ENCODE measurements around the gene UGT1A8. TPM values are rescaled to one million over a fixed set of nuclear protein-coding genes. Genes with fewer than 3 reads are reported as not detected.

UGT1A8 gene
- total and polyA plus RNA-seq, 2 donors (not counting 1 experiment from before 2014, with no cell fraction given), result not detected

DNA sequence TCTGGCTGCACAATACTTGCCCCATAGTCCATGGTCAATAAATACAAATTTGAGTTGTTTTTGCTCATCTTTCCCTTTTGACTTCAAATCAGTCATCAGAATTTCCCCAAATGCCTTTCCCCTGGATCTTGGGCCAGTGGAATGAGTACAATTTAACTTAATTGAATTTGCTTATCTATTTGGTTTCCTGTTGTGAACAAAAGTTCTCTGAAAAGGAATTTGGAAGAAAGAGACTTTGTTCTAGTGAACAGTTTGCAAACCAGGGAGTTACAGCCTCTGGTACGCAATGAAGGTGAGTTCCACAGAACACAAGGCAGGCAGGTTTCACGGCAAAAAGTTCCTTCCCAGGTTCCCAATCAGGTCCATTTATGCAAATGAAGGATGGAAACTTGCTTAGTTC lies 141.4 kb downstream of the UGT1A8 start:
- H3K79me2 ChIP-seq (ENCODE audit: control insufficient read depth, insufficient read depth, low read length), result no peaks in the 10 kb centered on the region
- H3K27me3 ChIP-seq (ENCODE audit: control insufficient read depth, insufficient read depth, low read length), result no peaks in the 10 kb centered on the region
- H4K20me1 ChIP-seq (ENCODE audit: control insufficient read depth, extremely low read depth, insufficient read depth, low read length), result no peaks in the 10 kb centered on the region
- H3K36me3 ChIP-seq (ENCODE audit: control insufficient read depth, insufficient read depth, low read length), result no peaks in the 10 kb centered on the region
- H3K4me3 ChIP-seq (replicated peaks in 1 of 4; ENCODE audit: control extremely low read depth in 1 of 4, insufficient read depth in 1 of 4, low read depth in 3 of 4, low read length in 4 of 4), result no peak overlapping the region
- TF ChIP-seq EZH2 (IDR thresholded peaks at IDR 0.05; ENCODE audit: low read length, missing control alignments), result no peak
- TF ChIP-seq, protein P1, sequence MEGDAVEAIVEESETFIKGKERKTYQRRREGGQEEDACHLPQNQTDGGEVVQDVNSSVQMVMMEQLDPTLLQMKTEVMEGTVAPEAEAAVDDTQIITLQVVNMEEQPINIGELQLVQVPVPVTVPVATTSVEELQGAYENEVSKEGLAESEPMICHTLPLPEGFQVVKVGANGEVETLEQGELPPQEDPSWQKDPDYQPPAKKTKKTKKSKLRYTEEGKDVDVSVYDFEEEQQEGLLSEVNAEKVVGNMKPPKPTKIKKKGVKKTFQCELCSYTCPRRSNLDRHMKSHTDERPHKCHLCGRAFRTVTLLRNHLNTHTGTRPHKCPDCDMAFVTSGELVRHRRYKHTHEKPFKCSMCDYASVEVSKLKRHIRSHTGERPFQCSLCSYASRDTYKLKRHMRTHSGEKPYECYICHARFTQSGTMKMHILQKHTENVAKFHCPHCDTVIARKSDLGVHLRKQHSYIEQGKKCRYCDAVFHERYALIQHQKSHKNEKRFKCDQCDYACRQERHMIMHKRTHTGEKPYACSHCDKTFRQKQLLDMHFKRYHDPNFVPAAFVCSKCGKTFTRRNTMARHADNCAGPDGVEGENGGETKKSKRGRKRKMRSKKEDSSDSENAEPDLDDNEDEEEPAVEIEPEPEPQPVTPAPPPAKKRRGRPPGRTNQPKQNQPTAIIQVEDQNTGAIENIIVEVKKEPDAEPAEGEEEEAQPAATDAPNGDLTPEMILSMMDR (conservative IDR thresholded peaks at IDR 0.05 in 1 of 2, IDR thresholded peaks at IDR 0.05 in 1 of 2; ENCODE audit: low read depth in 1 of 2, low read length in 2 of 2), result no peak
- no peak overlapping the region for H2AFZ ChIP-seq (ENCODE audit: low read length)
- no peak overlapping the region for H3K27ac ChIP-seq (ENCODE audit: insufficient read depth, low read length)
- peak in 1 of 2 donors; percentile 46 for DNase-seq (ENCODE audit: low read depth in 2 of 2)
- no peak overlapping the region for H3K4me2 ChIP-seq (ENCODE audit: extremely low read depth, insufficient read depth, low read length)
- H3K9me3 ChIP-seq (ENCODE audit: control insufficient read depth, insufficient read depth, low read depth, low read length), result no peaks in the 10 kb centered on the region
- H3K4me1 ChIP-seq (ENCODE audit: control insufficient read depth, extremely low read depth, insufficient read depth, low read length), result no peaks in the 10 kb centered on the region
- no peak overlapping the region for H3K9ac ChIP-seq (ENCODE audit: insufficient read depth, low read length)

DNA sequence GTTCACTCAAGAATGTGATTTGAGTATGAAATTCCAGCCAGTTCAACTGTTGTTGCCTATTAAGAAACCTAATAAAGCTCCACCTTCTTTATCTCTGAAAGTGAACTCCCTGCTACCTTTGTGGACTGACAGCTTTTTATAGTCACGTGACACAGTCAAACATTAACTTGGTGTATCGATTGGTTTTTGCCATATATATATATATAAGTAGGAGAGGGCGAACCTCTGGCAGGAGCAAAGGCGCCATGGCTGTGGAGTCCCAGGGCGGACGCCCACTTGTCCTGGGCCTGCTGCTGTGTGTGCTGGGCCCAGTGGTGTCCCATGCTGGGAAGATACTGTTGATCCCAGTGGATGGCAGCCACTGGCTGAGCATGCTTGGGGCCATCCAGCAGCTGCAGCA lies 142.6 kb downstream of the UGT1A8 start, which contains the start of gene UGT1A1:
Gene UGT1A1 (plus strand): TSS at position 228 of the 400 bp plus-strand sequence. CDS start 18 bp downstream, at position 246.
- H3K36me3 ChIP-seq (ENCODE audit: control insufficient read depth, insufficient read depth, low read length), result no peaks in the 10 kb centered on the region

GRCh38 chr2:233761040-233761769 lies 143.8 kb downstream of the UGT1A8 start:
- no peak overlapping the region for H2AFZ ChIP-seq (ENCODE audit: low read length)
- H3K4me2 ChIP-seq (ENCODE audit: extremely low read depth, insufficient read depth, low read length), result no peak overlapping the region
- H3K9me3 ChIP-seq (ENCODE audit: control insufficient read depth, insufficient read depth, low read depth, low read length), result no peaks in the 10 kb centered on the region
- no peak overlapping the region for H3K9ac ChIP-seq (ENCODE audit: insufficient read depth, low read length)
- peaks cover 3% of the 10 kb centered on the region for H3K4me1 ChIP-seq (ENCODE audit: control insufficient read depth, extremely low read depth, insufficient read depth, low read length)
- H3K4me3 ChIP-seq (replicated peaks in 1 of 4; ENCODE audit: control extremely low read depth in 1 of 4, insufficient read depth in 1 of 4, low read depth in 3 of 4, low read length in 4 of 4), result no peak overlapping the region
- H3K27me3 ChIP-seq (ENCODE audit: control insufficient read depth, insufficient read depth, low read length), result no peaks in the 10 kb centered on the region
- no peaks in the 10 kb centered on the region for H4K20me1 ChIP-seq (ENCODE audit: control insufficient read depth, extremely low read depth, insufficient read depth, low read length)
- TF ChIP-seq, protein P1 (conservative IDR thresholded peaks at IDR 0.05 in 1 of 2, IDR thresholded peaks at IDR 0.05 in 1 of 2; ENCODE audit: low read depth in 1 of 2, low read length in 2 of 2), result no peak
- TF ChIP-seq EZH2 (IDR thresholded peaks at IDR 0.05; ENCODE audit: low read length, missing control alignments), result no peak
- H3K36me3 ChIP-seq (ENCODE audit: control insufficient read depth, insufficient read depth, low read length), result no peaks in the 10 kb centered on the region
- H3K79me2 ChIP-seq (ENCODE audit: control insufficient read depth, insufficient read depth, low read length), result no peaks in the 10 kb centered on the region
- peak in 1 of 2 donors; percentile 66 for DNase-seq (ENCODE audit: low read depth in 2 of 2)
- H3K27ac ChIP-seq (ENCODE audit: insufficient read depth, low read length), result no peak overlapping the region

More for the DNA sequence above, 142.6 kb downstream of the UGT1A8 start, which contains the start of gene UGT1A1:
- peaks cover 3% of the 10 kb centered on the region for H3K4me1 ChIP-seq (ENCODE audit: control insufficient read depth, extremely low read depth, insufficient read depth, low read length)
- no peak for TF ChIP-seq EZH2 (IDR thresholded peaks at IDR 0.05; ENCODE audit: low read length, missing control alignments)
- TF ChIP-seq, protein P1 (conservative IDR thresholded peaks at IDR 0.05 in 1 of 2, IDR thresholded peaks at IDR 0.05 in 1 of 2; ENCODE audit: low read depth in 1 of 2, low read length in 2 of 2), result no peak
- no peaks in the 10 kb centered on the region for H4K20me1 ChIP-seq (ENCODE audit: control insufficient read depth, extremely low read depth, insufficient read depth, low read length)
- no peak within 1 kb of the TSS for H3K4me2 ChIP-seq (ENCODE audit: extremely low read depth, insufficient read depth, low read length)
- no peak within 1 kb of the TSS for H3K9ac ChIP-seq (ENCODE audit: insufficient read depth, low read length)
- no peaks in the 10 kb centered on the region for H3K27me3 ChIP-seq (ENCODE audit: control insufficient read depth, insufficient read depth, low read length)
- no peak for DNase-seq (ENCODE audit: low read depth in 2 of 2)
- H2AFZ ChIP-seq (ENCODE audit: low read length), result no peak within 1 kb of the TSS
- no peak within 1 kb of the TSS for H3K4me3 ChIP-seq (replicated peaks in 1 of 4; ENCODE audit: control extremely low read depth in 1 of 4, insufficient read depth in 1 of 4, low read depth in 3 of 4, low read length in 4 of 4)
- H3K79me2 ChIP-seq (ENCODE audit: control insufficient read depth, insufficient read depth, low read length), result no peaks in the 10 kb centered on the region
- no peak within 1 kb of the TSS for H3K27ac ChIP-seq (ENCODE audit: insufficient read depth, low read length)
- no peaks in the 10 kb centered on the region for H3K9me3 ChIP-seq (ENCODE audit: control insufficient read depth, insufficient read depth, low read depth, low read length)
